Bronchial epithelial cell (primary cell): ENCODE results near the gene SMIM5. TPM values are rescaled to one million over a fixed set of nuclear protein-coding genes. Genes with fewer than 3 reads are reported as not detected.

Source experiments
- DNase-seq: peaks from one replicate; pipeline ENCODE4 v3.0.0-alpha.2; 2010; ENCODE audit warnings: low read depth
- FAIRE-seq: peaks from 2 replicates; lab custom pipeline; 2011; peaks lifted over from hg19 to GRCh38; lab: Jason Lieb, UNC
- H3K27me3 ChIP-seq: 2 replicates; pipeline ENCODE4 v1.5.1; 2011; ENCODE audit warnings: low read length; ENCODE audit not compliant: control insufficient read depth, insufficient read depth
- H3K36me3 ChIP-seq: 2 replicates; pipeline ENCODE4 v1.5.1; 2011; ENCODE audit warnings: low read length; ENCODE audit not compliant: control insufficient read depth, insufficient read depth
- H3K4me3 ChIP-seq: 2 replicates; pipeline ENCODE4 v1.5.1; 2011; ENCODE audit warnings: mild to moderate bottlenecking, low read depth, low read length, control low read depth
- CTCF ChIP-seq: IDR thresholded peaks from 2 replicates; pipeline ENCODE4 v1.5.1; 2011; ENCODE audit warnings: mild to moderate bottlenecking, moderate library complexity, low read length, control low read depth, inconsistent platforms; ENCODE audit not compliant: insufficient read depth, severe bottlenecking
- total RNA-seq: library from RNA; depleted of rRNA; stranded (reverse); fragments of >200 nt; gene quantifications from 2 replicates; pipeline ENCODE4 v1.2.1, GENCODE V29; 2014

The SMIM5 gene
- total RNA-seq, 1 donor from 2014 or later, result 3.9 TPM

- DNase-seq (no peak), FAIRE-seq (no peak)
- no peak for TF ChIP-seq CTCF
These were observed 11.7 kb upstream of the SMIM5 start for GRCh38 chr17:75621489-75621888.

GRCh38 chr17:75622076-75622475 lies 11.2 kb upstream of the SMIM5 start:
- Histone ChIP-seq H3K4me3 (no peak overlapping the region), H3K27me3 (no peaks in the 10 kb centered on the region), H3K36me3 (no peaks in the 10 kb centered on the region)
- DNase-seq (no peak), FAIRE-seq (peak; percentile 18)
- no peak for TF ChIP-seq CTCF

More at GRCh38 chr17:75621489-75621888, 11.7 kb upstream of the SMIM5 start:
- Histone ChIP-seq H3K27me3 (no peaks in the 10 kb centered on the region), H3K4me3 (no peak overlapping the region), H3K36me3 (no peaks in the 10 kb centered on the region)

- DNase-seq (no peak), FAIRE-seq (no peak)
- Histone ChIP-seq H3K36me3 (no peaks in the 10 kb centered on the region), H3K27me3 (no peaks in the 10 kb centered on the region), H3K4me3 (no peak overlapping the region)
- no peak for TF ChIP-seq CTCF
These were observed 10.4 kb upstream of the SMIM5 start for GRCh38 chr17:75622771-75623273.

- H3K36me3 ChIP-seq, result no peaks in the 10 kb centered on the region
- TF ChIP-seq CTCF, result no peak
- no peak for FAIRE-seq
- no peaks in the 10 kb centered on the region for H3K27me3 ChIP-seq
- DNase-seq, result no peak
- H3K4me3 ChIP-seq, result no peak overlapping the region
These were observed 9.8 kb upstream of the SMIM5 start for GRCh38 chr17:75623386-75623785.

GRCh38 chr17:75624021-75624420 lies 9.2 kb upstream of the SMIM5 start:
- no peaks in the 10 kb centered on the region for H3K36me3 ChIP-seq
- DNase-seq (no peak), FAIRE-seq (no peak)
- H3K27me3 ChIP-seq, result no peaks in the 10 kb centered on the region
- no peak for TF ChIP-seq CTCF
- H3K4me3 ChIP-seq, result no peak overlapping the region

GRCh38 chr17:75624714-75625345 lies 8.4 kb upstream of the SMIM5 start:
- no peak overlapping the region for H3K4me3 ChIP-seq
- peaks cover 3% of the 10 kb centered on the region for H3K36me3 ChIP-seq
- DNase-seq (no peak), FAIRE-seq (no peak)
- no peak for TF ChIP-seq CTCF
- no peaks in the 10 kb centered on the region for H3K27me3 ChIP-seq
